GM12892 (cell line): ENCODE measurements around the gene INTU.

Experiments used
- POLR2A ChIP-seq: IDR thresholded peaks from 2 replicates; pipeline ENCODE4 v1.6.1; 2011; ENCODE audit warnings: low read depth, low read length, control low read depth
- POLR2AphosphoS5 ChIP-seq: IDR thresholded peaks from 2 replicates; pipeline ENCODE4 v1.6.1; 2011; ENCODE audit warnings: low read depth, low read length, control low read depth
- TAF1 ChIP-seq: IDR thresholded peaks from 2 replicates; pipeline ENCODE4 v1.6.1; 2011; ENCODE audit warnings: low read depth, mild to moderate bottlenecking, control low read depth, low read length, borderline replicate concordance

GRCh38 chr4:127685292-127685691, 52.5 kb downstream of the INTU start:
- TF ChIP-seq TAF1 = no peak
- TF ChIP-seq POLR2A = no peak
- TF ChIP-seq POLR2AphosphoS5 = no peak
